GM18858 (cell line): ENCODE data around the gene GLIS1.

Experiments used
- ATAC-seq: cut with Tn5 transposase; IDR thresholded peaks from one replicate; pipeline ENCODE4 v1.9.1; 2021; ENCODE audit not compliant: unreplicated experiment

The GLIS1 gene

GRCh38 chr1:53599481-53599880 lies 139.5 kb downstream of the GLIS1 start:
- no peak for ATAC-seq

- ATAC-seq = no peak
Observed at GRCh38 chr1:53598966-53599365, 140.0 kb downstream of the GLIS1 start.

GRCh38 chr1:53595906-53596305 lies 143.1 kb downstream of the GLIS1 start:
- no peak for ATAC-seq

- ATAC-seq = no peak
Observed at GRCh38 chr1:53594391-53595180, 144.4 kb downstream of the GLIS1 start.

GRCh38 chr1:53593758-53594380 lies 145.1 kb downstream of the GLIS1 start:
- no peak for ATAC-seq

GRCh38 chr1:53592985-53593757 lies 145.8 kb downstream of the GLIS1 start:
- ATAC-seq = no peak

GRCh38 chr1:53592521-53592982 lies 146.4 kb downstream of the GLIS1 start:
- ATAC-seq = no peak

GRCh38 chr1:53591924-53592323 lies 147.0 kb downstream of the GLIS1 start:
- ATAC-seq = no peak

- ATAC-seq = no peak
Observed at GRCh38 chr1:53590531-53591515, 148.1 kb downstream of the GLIS1 start.

- no peak for ATAC-seq
Observed at GRCh38 chr1:53590104-53590503, 148.9 kb downstream of the GLIS1 start.

- ATAC-seq = no peak
Observed at GRCh38 chr1:53589043-53589887, 149.7 kb downstream of the GLIS1 start.

- no peak for ATAC-seq
Observed at GRCh38 chr1:53588053-53588779, 150.7 kb downstream of the GLIS1 start.

GRCh38 chr1:53587252-53587988 lies 151.5 kb downstream of the GLIS1 start:
- no peak for ATAC-seq

- ATAC-seq = no peak
Observed at GRCh38 chr1:53586765-53587164, 152.2 kb downstream of the GLIS1 start.

GRCh38 chr1:53585565-53585964 lies 153.4 kb downstream of the GLIS1 start:
- ATAC-seq = no peak

- ATAC-seq = no peak
Observed at GRCh38 chr1:53585129-53585528, 153.8 kb downstream of the GLIS1 start.

- ATAC-seq = no peak
Observed at GRCh38 chr1:53584777-53585107, 154.2 kb downstream of the GLIS1 start.
